ENCODE data around the gene MRPS18A.
"Not testable (repeated sequence)": the region's sequence is repeated elsewhere in the genome, so short reads cannot be mapped to it uniquely, and the experiment has no call there.

MRPS18A gene

GRCh38 chr6:43671801-43672690 lies 15.5 kb downstream of the MRPS18A start:
- DNase-seq: no peak

GRCh38 chr6:43671011-43671800 lies 16.4 kb downstream of the MRPS18A start:
- DNase-seq: no peak

- DNase-seq: no peak
These were observed 17.0 kb downstream of the MRPS18A start for GRCh38 chr6:43670623-43670986.

- DNase-seq: peak in 2 of 56 donors; percentile 23 to 57
These were observed 17.5 kb downstream of the MRPS18A start for GRCh38 chr6:43669922-43670622.

GRCh38 chr6:43669050-43669921 lies 18.3 kb downstream of the MRPS18A start:
- peak in 38 of 56 donors; percentile 5 to 75 (median 36) for DNase-seq

GRCh38 chr6:43668151-43669028 lies 19.2 kb downstream of the MRPS18A start:
- peak in 50 of 56 donors; percentile 12 to 86 (median 50) for DNase-seq

- peak in 52 of 56 donors; percentile 30 to 91 (median 70) for DNase-seq
These were observed 20.1 kb downstream of the MRPS18A start for GRCh38 chr6:43667245-43668150.

GRCh38 chr6:43666196-43666920 lies 21.2 kb downstream of the MRPS18A start:
- no peak for DNase-seq

GRCh38 chr6:43665376-43665775 lies 22.2 kb downstream of the MRPS18A start:
- no peak for DNase-seq

- DNase-seq: not testable (repeated sequence)
These were observed 24.6 kb downstream of the MRPS18A start for GRCh38 chr6:43662948-43663347.

- no peak for DNase-seq
These were observed 29.4 kb downstream of the MRPS18A start for GRCh38 chr6:43658161-43658560.

- DNase-seq: no peak
These were observed 30.3 kb downstream of the MRPS18A start for GRCh38 chr6:43657221-43657802.

GRCh38 chr6:43652822-43653221 lies 34.8 kb downstream of the MRPS18A start:
- DNase-seq: not testable (repeated sequence)

- DNase-seq: no peak
These were observed 39.3 kb downstream of the MRPS18A start for GRCh38 chr6:43648248-43648647.

GRCh38 chr6:43647613-43648012 lies 40.0 kb downstream of the MRPS18A start:
- DNase-seq: no peak

- DNase-seq: no peak
These were observed 42.0 kb downstream of the MRPS18A start for GRCh38 chr6:43645613-43645964.

GRCh38 chr6:43644940-43645612 lies 42.5 kb downstream of the MRPS18A start, which contains the start of gene RSPH9:
Gene RSPH9, plus strand, starts transcription at chr6:43645036. Its CDS starts 63 bp downstream, at chr6:43645099.
- DNase-seq: peak in 10 of 56 donors; percentile 7 to 34 (median 22)

All from nucleus accumbens (tissue), 56 donors.